ENCODE data around the gene APC2.
"Not testable (repeated sequence)": the region's sequence is repeated elsewhere in the genome, so short reads cannot be mapped to it uniquely, and the experiment has no call there.

APC2 gene

DNA sequence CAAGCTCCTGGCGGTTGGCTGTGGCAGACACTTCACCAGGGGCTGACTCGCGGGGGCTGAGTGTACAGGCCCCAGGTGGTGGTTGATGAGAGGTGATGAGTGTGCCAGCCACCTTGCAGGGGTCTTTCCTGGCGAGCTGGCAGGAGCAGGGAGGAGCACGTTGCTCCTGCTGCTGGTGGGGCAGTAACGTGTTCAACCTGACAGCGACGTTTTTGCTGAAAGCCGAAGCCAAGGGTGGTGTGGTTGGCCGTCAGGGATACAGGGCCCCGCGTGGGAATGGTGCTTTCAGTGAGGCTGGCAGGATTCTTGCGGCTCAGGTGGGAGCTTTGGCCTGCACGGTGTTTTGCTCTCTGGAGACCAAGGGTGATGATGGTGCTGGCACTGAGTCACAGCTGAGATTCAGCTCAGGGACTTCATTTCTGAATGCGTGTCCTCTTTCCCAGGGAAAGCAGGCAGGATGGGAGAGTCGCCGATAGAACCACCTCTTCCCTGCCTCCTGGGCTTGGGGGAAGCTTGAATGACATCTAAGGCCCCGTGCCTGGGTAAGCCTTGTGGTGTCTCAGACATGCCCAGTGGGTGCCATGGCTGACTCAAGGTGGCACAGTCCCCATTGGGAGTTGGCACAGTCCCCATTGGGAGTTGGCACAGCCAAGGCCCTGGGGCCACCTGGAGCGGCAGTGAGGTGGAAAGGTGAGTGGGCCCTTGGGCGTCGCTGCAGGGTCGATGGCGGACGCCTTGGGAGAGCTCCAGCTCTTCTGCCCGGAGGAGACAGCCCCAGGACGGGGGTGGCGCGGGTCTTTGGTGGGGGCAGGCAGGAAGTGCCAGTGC is 33.7 kb upstream of the APC2 start:
- no peak for DNase-seq

- DNase-seq, result no peak
These were observed 32.8 kb upstream of the APC2 start for GRCh38 chr19:1417145-1417544.

- no peak for DNase-seq
These were observed 32.0 kb upstream of the APC2 start for GRCh38 chr19:1417681-1418495.

GRCh38 chr19:1418496-1418775 is 31.5 kb upstream of the APC2 start:
- DNase-seq, result no peak

GRCh38 chr19:1418951-1419738 is 30.8 kb upstream of the APC2 start:
- no peak for DNase-seq

- not testable (repeated sequence) for DNase-seq
These were observed 29.8 kb upstream of the APC2 start for GRCh38 chr19:1420085-1420484.

DNA sequence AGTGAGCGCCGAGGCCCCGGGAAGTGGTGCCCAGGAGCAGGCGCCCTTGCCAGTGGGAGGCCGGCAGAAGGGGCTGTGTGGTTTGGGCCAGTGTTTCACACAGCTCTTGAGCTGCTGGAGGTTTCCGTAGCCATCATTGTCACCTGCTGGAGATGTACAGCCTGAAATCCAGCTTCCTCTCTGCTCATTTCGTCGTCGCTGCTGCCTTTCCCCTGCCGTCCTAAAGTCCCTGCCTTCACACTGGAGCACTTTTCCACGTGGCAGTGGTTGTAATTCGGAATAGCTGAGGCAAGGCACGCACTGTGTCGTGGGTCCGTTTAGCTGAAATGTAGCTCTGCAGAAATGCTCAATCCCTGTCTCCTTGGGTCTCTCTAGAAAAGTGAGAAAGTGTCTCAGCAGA is 29.3 kb upstream of the APC2 start:
- no peak for DNase-seq

DNA sequence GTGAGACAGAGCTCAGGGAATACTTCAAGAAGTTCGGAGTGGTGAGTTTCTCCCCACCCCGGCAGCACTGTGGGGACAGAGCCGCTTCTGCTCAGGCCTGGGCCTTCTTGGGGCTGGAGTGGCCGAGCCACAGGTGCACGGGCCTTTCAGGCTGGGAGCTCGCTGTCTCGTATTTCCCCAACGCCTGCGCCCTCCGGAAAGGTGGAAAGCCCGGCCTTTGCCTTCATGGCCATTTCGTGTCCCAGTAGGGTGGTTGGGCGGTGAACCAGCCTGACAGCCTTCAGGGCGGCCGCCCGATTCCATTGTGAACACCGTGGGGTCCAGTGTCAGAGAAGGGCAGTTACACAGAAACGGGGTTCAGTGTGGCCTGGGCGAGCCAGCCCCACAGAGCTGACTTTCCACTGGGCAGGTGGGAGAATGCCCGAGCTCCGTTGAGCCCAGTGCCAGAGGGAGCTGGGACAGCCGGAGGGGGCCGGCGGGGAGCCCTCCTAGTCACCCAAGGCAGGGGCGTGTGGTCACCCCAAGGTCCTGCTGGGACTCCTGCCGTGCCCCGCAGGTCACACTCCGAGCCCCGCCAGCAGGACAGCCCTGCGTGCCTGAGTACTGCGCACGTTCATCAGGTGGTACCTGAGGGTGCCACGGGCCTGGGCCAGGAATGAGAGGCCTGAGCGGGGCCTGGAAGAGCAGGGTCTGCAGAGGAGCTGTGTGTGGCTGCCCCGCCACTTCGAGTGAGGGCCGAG is 28.5 kb upstream of the APC2 start:
- no peak for DNase-seq

DNA sequence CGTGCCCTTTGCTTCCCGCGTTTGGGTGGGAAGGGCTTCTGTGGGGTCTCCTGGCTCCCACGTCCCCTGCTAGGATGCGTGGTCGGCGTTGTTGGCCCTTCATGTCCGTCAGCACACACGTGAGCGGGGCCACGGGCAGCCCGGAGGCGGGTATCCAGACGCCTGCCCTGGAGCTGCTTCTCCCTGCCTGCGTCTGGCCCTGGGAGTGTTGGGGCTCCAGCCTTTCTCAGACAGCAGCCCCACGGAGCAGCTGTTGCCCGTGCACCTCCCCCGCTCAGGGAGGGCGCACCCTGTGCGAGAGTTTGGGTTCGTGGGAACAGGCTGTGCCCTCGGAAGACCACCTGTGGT is 28.0 kb upstream of the APC2 start:
- DNase-seq, result no peak

DNA sequence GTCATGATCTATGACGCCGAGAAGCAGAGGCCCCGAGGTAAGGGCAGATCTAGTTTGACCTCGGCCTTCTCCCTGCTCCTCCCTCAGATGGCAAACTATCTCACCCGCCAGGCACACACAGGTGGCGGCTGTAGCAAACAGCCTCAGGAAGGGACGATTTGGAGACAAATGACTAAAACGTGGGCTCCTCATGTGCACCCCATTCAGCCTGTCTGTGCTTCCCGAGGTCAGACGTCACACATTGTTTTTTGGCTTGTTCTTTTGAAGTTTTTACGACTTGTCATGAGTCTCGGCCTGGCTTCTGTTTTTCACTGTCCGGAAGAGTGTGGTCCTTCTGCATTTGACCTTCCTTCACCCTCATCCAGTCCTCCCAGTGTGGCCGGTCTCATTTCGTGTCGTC is 27.6 kb upstream of the APC2 start:
- DNase-seq, result no peak

GRCh38 chr19:1422943-1423342 is 27.0 kb upstream of the APC2 start:
- DNase-seq, result no peak

- no peak for DNase-seq
These were observed 26.3 kb upstream of the APC2 start for GRCh38 chr19:1423436-1424191.

DNA sequence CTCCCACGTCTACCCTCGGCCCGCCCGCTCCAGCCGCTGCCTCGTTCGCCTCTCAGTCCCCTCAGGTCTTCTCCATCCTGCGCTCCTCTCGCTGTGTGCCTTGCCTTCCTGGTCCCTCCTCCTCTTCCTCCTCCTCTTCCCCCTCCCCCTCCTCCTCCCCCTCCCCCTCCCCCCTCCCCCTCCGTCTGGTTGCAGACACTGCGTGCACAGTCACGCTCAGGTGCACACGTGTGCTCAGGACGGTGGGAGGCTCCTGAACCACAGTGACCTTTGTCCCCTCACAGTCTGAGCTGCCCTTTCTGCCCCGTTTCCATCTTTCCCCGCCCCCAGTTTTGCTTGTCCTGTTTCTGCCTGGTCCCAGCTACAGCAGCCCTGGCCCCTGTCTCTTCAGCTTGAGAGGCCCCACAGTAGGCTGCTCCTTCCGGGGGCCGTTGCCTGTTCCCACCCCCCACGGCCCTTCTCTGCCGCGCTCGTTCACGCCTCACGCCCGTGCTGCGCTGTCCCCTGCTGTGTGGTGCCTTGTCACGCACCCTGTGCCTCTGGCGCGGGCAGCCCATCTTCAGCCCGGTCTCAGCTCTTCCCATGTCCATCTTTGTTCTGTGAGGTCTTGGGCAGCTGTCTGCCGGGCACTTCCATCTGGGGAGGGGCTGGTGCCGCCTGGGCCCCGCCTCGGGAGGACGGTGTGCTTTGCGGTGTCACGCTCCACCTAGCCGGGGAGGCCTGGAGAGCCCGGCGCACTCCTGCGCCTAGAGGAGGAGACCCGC is 25.5 kb upstream of the APC2 start:
- no peak for DNase-seq

DNA sequence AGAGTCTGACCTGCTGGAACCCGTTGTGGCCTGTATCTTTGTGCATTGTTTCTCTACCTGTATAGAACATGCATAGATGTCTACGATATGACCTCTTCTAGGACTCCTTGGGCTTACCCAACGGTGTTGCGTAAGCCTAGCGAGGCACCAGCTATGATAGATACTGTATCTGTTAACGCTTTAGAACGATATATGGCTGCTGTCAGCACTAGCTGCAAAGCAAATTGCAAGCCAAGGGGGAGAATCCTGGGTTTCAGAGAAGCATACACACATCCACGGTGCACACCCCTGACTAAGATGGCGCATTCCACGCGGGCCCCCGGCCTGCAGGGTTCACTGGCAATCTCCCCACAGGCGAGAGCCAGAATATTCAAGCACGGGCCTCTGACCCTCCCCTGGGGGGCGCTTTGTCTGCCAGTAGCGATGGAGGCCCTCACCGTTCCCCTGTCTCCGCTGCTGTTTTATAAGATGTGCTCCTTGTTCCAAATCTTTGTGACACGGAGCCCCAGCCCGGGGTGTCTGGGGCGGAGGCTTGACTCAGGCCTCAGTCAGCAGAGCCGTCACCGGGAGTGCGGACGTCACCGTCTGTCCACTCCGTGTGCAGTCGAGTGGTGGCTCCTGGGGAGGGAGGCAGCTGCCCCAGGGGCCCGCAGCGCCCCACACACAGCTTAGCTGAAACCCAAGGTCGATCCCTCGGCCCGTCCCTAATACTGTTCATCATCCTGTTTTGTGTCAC is 24.7 kb upstream of the APC2 start:
- DNase-seq, result no peak

- DNase-seq, result no peak
These were observed 24.0 kb upstream of the APC2 start for GRCh38 chr19:1425902-1426301.

- no peak for DNase-seq
These were observed 23.2 kb upstream of the APC2 start for GRCh38 chr19:1426736-1427135.

DNA sequence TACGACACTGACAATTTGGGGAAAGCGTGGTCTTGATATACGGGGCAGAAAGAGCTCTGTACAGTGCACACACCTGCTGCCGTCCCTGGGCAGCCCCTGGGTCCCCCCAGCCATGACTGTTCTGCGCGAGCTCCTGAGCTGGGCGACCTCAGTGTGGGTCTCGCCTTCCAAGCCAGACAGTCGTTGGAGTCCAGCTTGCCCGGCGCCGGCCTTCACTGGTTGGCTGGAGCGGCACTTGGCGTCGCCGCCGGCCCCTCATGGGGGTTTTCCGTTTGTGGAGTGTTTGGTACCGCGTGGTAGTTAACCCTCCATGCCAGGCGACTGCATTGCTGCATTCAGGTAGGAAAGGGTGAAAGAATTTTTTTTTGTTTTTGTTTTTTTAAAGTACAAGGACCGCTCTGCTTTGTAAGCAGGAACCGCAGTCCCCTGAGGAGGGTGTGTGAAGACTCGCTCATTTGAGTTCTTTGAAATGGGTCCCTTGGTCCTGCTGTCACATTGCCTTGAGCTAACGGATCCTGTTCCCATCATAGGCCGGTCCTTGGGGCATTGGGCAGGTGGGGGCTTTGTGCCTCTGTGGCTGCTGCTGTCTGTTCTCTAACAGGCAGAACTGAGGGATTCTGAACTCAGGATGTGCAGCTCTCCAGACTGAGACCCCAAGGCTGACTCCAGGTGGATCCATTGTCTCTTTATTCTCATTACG is 22.6 kb upstream of the APC2 start:
- DNase-seq, result no peak

DNA sequence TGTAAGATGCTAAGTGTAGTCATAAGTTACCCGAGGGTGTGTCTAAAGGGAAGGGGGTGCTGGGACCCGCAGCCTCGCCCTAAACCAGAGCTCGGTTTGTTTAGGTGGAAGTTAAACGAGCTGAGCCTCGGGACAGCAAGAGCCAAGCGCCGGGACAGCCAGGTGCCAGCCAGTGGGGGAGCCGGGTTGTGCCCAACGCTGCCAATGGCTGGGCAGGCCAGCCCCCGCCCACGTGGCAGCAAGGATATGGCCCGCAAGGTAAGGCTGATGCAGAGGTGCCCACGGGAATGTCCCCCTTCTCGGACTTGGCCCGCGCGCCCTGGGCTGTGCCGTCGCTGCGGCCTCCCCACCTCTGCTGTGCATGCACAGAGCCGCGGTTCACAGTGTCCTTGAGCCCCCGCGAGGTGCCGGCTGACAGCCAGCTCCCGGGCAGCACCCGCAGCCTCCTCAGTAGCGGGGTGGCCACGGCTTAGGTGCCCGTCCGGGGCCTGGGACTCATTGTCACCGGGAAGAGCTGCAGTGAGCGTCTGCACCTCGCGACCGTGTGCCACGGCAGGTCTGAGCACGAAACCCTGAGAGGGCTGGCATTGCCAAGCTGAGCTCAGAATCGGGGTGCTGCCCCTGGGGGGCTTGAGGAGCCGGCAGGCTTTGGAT is 21.1 kb upstream of the APC2 start:
- no peak for DNase-seq

- no peak for DNase-seq
These were observed 20.2 kb upstream of the APC2 start for GRCh38 chr19:1429750-1430149.

GRCh38 chr19:1430246-1430645 is 19.7 kb upstream of the APC2 start:
- DNase-seq, result no peak
